AG10803 (cell line): ENCODE results near the gene ATP6AP1.

Source experiments
- DNase-seq: peaks from one replicate; pipeline ENCODE4 v3.0.0; 2010; ENCODE audit warnings: low read depth
- H3K4me3 ChIP-seq: 2 replicates; pipeline ENCODE4 v1.5.1; 2011; ENCODE audit warnings: mild to moderate bottlenecking, low read length, control low read depth
- TF ChIP-seq, protein P1 (sequence below): conservative IDR thresholded peaks from 2 replicates; pipeline ENCODE4 v1.5.1; 2011; ENCODE audit warnings: mild to moderate bottlenecking, low read length, control low read depth, inconsistent platforms

ATP6AP1 gene

DNA sequence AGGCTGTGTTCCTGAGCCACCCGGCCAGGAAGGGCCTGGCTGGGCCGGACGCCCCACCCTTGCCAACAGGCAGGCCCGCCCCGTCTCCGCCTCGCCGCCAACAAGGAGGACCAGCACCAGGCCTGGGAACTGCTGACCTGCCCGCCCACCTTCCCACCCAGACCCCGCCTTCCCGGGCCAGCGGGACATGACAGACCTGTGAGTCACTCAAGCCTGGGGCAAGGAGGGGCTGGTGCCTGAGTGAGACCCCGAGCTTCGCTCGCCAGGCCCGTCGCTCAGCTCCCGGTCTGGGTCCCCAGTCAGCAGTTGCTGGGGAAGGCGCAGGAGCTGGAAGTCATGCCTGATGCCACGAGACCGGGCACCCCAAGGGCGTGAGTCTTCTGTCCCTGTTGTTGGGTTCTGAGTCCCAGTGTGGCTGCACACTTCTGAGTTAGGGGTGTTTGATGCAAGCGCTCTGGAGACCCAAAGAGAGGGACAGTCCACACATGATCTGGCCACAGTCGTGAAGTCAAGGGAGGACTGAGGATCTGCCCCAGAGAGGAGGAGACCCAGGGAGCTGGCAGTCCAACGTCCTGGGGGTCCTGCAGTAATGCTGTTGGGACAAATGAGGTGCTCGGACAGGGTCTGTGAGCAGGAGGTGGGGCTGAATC is 19.1 kb upstream of the ATP6AP1 start, which contains the start of gene DNASE1L1:
DNASE1L1 (minus strand) TSS at position 33 of the 650 bp plus-strand sequence. CDS start 3,686 bp downstream, outside the sequence.
- peak within 1 kb of the TSS; percentile 55 for H3K4me3 ChIP-seq
- TF ChIP-seq, protein P1, sequence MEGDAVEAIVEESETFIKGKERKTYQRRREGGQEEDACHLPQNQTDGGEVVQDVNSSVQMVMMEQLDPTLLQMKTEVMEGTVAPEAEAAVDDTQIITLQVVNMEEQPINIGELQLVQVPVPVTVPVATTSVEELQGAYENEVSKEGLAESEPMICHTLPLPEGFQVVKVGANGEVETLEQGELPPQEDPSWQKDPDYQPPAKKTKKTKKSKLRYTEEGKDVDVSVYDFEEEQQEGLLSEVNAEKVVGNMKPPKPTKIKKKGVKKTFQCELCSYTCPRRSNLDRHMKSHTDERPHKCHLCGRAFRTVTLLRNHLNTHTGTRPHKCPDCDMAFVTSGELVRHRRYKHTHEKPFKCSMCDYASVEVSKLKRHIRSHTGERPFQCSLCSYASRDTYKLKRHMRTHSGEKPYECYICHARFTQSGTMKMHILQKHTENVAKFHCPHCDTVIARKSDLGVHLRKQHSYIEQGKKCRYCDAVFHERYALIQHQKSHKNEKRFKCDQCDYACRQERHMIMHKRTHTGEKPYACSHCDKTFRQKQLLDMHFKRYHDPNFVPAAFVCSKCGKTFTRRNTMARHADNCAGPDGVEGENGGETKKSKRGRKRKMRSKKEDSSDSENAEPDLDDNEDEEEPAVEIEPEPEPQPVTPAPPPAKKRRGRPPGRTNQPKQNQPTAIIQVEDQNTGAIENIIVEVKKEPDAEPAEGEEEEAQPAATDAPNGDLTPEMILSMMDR = no peak
- peak; percentile 76 for DNase-seq

DNA sequence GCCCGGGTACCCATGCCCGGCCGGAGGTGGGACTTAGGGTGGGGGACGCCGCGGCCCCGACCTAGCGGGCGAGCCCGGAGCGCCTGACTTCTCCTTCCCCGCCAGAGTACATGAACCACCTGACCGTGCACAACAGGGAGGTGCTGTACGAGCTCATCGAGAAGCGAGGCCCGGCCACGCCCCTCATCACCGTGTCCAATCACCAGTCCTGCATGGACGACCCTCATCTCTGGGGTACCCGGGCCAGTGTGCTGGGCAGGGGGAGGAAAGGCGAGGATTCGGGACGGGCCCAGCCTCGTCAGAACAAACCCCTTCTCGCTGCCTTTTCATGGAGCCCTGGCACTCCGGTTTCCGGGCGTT is 16.5 kb upstream of the ATP6AP1 start:
- TF ChIP-seq, protein P1 = no peak
- peak overlapping the region; percentile 63 for H3K4me3 ChIP-seq
- peak; percentile 28 for DNase-seq

DNA sequence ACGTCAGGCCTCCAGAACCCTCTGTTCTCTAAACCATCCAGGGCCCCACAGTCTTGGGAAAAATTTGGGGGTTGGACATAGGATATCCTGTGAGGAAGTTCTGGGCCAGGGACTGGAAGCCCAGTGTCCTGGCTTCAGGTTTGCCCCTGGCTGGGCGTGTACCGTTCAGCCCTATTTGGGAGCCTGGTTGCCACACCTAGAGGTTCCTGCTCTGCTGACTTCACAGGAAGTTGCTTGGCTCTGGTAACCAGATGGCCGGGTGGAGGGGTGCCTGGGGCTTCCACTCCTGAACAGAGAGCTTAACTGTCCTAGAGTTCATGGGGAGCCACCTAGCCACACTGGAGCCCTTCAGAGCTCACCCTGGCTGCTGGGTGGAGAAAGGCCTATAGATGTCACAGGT is 16.0 kb upstream of the ATP6AP1 start:
- TF ChIP-seq, protein P1 = no peak
- peak overlapping the region; percentile 63 for H3K4me3 ChIP-seq
- DNase-seq = peak; percentile 17

DNA sequence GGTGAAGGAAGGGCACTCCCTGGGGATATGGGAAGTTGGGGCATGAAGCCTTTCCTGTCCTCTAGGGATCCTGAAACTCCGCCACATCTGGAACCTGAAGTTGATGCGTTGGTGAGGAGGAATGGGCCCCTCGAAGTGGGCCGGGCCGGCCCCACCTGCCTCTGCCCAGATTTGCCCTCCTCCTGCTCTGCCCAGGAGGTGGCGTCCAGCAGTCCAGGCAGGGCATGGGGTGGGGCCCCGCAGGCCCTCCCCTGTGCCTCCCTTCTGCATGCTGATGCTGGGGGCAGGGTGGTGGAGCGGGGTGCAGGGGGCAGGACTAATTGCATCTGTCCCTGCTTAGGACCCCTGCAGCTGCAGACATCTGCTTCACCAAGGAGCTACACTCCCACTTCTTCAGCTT is 15.3 kb upstream of the ATP6AP1 start:
- TF ChIP-seq, protein P1 = no peak
- no peak for DNase-seq

DNA sequence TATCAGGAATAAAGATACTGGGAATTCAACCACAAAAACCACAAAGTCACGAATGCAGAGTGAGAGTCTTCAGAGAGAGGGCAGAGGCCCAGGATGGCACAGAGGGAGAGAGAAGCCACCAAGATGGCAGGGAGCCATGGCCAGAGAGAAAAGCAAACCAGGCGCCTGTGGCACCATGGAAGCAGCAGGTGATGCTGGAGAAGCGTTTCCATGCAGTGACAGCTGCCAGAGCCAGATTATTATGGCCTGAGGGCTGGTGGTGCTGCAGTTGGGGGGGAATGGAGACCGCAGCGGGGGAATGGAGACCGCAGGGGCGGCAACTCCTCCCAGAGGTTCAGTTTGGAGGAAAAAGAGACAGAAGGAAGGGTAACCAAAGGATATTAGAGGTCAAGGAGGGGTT is 11.3 kb upstream of the ATP6AP1 start:
- TF ChIP-seq, protein P1 = no peak
- DNase-seq = no peak
- H3K4me3 ChIP-seq = no peak overlapping the region

More for the DNA sequence above, 15.3 kb upstream of the ATP6AP1 start:
- H3K4me3 ChIP-seq = no peak overlapping the region

DNA sequence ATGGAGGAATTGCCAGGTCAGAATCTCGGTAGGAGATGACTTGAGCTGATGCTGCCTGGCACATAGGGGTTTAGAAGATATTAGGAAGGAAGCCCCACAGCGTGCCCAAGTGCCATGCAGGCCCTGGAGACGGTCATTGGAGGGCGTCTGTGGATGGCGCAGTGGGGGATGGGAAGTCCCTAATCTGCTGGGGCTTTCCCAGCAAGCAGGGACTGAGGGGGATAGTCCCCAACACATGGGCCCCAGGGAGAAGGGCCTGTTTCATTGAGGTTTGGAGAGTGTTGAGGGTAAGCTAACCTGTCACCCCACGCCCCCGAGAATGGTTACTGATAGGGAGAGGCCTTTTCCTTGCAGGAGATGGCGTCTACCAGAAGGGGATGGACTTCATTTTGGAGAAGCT is 9.3 kb upstream of the ATP6AP1 start:
- DNase-seq = no peak
- TF ChIP-seq, protein P1 = no peak
- H3K4me3 ChIP-seq = no peak overlapping the region

DNA sequence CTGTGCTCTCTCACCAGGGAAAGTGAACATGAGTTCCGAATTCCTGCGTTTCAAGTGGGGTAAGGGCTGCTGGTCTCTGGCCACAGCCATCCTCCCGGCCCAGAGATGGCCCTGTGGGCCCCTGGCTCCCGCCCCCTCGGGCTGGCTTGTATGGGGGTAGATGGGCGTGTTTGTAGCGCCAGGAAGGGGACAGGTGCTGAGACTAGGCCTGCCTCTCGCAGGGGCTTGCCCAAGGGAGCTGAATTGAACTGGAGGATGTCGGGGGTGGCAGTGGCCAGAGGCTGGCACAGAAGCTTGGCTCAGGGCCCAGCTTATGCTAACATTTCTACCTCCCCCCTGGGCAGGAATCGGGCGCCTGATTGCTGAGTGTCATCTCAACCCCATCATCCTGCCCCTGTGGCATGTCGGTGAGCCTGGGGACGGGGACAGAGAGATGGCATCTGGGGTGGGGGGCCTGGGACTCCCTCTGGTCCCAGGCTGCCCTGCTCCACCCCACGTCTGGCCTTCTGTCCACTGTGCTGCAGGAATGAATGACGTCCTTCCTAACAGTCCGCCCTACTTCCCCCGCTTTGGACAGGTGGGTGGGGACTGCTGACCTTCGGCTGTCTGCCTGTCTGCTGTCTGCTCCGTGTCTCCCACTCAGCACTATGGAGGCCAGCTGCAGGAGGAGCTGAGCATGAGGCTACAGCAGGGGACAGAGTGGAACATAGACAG is 8.6 kb upstream of the ATP6AP1 start:
- H3K4me3 ChIP-seq = no peak overlapping the region
- TF ChIP-seq, protein P1 = no peak
- no peak for DNase-seq
